ENCODE data around the gene CEP41.

The CEP41 gene, protein sequence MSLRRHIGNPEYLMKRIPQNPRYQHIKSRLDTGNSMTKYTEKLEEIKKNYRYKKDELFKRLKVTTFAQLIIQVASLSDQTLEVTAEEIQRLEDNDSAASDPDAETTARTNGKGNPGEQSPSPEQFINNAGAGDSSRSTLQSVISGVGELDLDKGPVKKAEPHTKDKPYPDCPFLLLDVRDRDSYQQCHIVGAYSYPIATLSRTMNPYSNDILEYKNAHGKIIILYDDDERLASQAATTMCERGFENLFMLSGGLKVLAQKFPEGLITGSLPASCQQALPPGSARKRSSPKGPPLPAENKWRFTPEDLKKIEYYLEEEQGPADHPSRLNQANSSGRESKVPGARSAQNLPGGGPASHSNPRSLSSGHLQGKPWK

GRCh38 chr7:130440527-130441365 lies at the start of gene CEP41:
CEP41 (minus strand) TSS chr7:130441016; CDS start chr7:130440966, 50 bp downstream.
- peak; percentile 89 to 93 for DNase-seq (ENCODE audit: low read depth in 2 of 2)

DNA sequence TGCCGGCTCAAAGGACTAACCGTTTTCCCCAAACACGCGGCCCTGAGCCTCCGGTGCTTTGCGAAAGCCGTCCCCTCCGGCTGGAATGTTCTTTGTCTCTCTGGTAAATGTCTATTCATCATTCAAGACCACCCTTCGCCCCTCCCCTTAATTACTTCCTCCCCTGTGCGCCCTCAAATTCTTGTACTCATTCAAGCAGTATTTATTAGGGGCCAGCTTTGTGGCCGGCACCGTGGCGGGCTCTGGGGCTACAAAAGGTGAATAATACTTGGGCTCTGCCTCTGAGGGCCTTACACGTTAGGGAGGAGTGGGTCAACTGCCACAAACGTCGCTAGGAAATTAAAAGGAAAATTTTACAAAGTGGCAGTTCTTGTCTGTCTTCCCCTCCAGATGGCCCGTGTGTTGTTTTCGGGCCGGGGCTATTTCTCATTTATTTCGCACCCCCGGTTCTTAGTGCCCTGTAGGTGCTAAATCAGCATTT lies 49.5 kb upstream of the CEP41 start:
- DNase-seq (ENCODE audit: low read depth in 2 of 2): no peak

DNA sequence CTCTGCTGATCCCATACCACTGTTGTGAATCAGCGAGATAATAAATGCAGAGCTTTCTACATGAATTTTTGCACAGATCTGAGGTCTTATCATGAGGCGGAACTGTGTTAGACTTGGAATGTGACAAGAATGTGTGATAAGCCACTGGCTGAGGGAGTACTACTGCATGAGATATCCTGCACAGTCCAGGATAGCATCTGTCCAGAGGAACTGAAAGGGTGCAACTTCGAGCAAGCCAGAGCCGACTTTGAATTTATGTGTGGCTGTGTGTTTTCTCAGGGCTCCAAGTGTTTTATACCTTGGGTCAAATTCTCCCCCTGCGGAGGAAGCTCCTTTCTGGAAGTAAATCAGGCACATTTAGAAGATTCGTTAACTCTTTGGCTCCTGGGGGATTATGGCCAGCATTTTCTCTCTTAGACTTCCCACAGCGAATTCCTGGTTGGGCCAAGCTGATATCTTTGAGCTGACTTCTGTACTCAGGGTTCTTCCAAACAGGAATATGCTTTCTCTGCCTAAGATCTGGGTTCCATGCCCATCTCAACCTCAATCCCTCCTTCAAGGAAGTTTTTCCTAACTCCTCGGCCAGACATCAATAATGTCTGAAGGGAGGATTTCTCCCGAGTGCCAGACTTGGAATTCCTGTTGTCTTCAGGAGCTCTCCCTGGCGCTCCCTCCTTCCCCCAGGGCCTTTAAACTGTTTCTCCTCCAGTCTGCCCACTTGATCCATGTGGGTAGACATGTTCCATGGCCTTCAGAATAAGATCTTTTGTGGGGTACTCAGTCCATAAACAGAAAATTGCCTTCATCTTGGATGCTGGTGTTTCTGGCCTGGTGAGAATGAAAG lies 48.5 kb upstream of the CEP41 start:
- DNase-seq (ENCODE audit: low read depth in 2 of 2): no peak

DNA sequence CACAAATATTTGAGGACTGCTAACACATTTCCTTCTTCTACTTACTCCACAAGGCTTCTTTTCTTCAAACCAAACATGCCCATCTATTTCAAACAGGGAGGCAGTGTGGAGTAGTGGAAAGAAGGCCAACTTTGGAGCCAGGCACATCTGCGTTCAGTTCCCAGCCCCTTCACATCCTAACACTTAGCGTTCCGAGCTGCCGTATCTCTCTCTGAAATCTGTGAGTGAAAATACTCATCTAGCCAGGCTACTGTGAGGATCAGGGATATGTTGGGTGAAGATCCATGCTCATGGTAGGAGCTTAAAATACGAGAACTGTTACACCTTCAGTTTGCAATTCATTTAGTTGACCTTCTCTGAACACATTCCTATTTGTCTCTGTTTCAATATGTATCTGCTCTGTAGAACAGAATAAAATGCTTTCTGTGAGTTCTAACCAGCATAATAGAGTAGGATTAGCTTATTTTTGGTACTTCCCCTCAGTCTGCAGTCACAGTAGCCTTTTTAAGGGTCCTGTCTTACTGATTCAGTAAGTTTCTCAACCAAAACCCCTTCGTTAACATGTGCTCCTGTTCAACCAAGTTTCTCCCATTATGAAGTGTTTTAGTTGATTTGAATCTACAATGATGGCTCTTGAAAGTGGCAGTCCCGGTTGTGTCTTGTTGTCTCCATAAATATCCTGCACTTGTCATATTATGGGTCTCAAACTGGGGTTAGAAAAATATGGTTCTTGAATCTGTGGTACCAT lies 47.8 kb upstream of the CEP41 start:
- DNase-seq (ENCODE audit: low read depth in 2 of 2): no peak

GRCh38 chr7:130486954-130487436 lies 46.2 kb upstream of the CEP41 start:
- DNase-seq (ENCODE audit: low read depth in 2 of 2): no peak

DNA sequence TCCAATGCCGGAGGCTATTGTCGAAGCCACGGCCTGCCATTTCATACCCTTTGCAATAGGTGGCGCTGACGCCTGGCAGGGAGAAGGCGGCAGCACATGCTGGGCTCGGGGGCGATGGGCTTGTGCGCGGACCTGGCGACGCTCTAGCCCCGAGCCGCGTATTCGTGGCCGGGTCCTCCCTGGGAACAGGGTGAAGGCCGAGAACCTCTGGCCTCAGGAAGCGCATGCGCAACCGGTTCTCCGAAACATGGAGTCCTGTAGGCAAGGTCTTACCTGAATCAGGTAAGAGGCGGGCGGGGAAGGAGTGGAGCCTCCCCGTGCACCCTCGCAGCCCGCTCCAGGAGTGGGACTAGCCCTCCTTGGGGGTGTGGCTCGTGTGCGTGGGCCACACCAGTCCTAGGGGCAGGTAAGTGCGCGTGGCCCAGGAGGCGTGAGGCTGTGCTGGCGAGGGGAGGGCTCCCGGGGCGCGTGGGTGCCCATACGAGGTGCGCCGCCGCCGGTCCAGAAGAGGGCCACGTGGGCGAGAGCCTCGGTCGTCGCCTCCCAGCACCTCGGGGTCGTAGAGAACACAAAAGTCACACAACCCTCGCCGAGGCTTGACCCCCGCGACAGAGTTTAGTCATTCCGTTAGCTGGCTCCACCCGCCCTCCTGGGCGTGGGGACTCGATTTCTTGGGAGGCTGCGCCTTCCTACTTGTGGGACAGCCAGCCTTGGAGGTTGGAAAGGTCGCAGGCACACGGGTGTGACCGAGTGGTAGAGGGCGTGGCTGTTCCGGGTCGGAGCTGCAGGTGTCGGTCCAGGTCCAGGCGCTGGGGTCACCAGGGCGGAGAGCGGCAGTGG lies 45.5 kb upstream of the CEP41 start:
- DNase-seq (ENCODE audit: low read depth in 2 of 2): peak; percentile 39 to 50

GRCh38 chr7:130485734-130486113 lies 44.9 kb upstream of the CEP41 start:
- DNase-seq (ENCODE audit: low read depth in 2 of 2): no peak

- DNase-seq (ENCODE audit: low read depth in 2 of 2): no peak
Measured at GRCh38 chr7:130483031-130483430, 42.2 kb upstream of the CEP41 start.

DNA sequence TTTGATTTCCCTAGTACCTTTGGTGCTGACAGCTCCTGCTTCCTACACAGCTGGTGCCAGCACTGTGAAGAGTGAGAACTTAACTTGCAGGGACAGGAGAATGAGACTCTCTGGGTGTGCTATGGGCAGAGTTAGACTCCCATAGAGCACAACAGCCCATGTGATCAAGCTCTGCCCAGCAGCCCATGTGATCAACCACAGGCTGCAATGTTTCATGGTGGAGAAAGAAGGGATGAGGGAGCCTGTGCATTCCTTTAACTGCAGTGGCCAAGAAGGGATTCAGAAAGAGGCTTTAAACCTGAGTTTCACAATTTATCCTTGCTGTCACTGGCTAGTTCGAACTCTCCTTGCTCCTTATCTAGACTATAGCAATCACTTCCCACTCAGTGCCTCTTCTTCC lies 41.1 kb upstream of the CEP41 start:
- no peak for DNase-seq (ENCODE audit: low read depth in 2 of 2)

DNA sequence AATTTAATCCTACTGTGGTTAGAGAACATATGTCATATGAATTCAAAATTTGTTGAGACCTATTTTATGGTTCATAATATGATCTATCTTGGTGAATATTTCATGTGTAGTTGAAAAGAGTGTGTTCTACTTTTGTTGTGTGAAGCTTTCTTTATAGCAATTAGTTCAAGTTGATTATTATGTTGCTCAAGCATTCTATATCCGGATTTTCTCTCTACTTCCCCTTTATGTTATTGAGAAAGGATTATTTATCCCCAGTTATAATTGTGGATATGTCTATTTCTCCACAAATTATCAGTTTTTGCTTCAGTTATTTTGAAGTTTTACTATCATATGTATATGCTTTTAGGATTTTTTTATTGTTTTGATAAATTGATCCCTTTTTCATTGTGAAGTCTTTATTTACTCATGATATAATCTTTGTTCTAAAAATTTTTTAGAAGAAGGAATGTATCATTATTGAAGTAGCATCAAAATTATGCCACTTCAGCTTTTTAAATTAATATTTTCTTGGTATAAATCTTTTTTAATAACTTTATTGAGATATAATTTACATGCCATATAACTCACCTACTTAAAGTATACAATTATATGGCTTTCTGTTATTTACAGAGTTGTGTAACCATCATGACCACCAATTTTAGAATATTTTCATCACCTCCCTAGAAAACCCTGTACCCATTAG lies 39.0 kb upstream of the CEP41 start:
- no peak for DNase-seq (ENCODE audit: low read depth in 2 of 2)

- DNase-seq (ENCODE audit: low read depth in 2 of 2): no peak
Measured at GRCh38 chr7:130478991-130479390, 38.2 kb upstream of the CEP41 start.

DNA sequence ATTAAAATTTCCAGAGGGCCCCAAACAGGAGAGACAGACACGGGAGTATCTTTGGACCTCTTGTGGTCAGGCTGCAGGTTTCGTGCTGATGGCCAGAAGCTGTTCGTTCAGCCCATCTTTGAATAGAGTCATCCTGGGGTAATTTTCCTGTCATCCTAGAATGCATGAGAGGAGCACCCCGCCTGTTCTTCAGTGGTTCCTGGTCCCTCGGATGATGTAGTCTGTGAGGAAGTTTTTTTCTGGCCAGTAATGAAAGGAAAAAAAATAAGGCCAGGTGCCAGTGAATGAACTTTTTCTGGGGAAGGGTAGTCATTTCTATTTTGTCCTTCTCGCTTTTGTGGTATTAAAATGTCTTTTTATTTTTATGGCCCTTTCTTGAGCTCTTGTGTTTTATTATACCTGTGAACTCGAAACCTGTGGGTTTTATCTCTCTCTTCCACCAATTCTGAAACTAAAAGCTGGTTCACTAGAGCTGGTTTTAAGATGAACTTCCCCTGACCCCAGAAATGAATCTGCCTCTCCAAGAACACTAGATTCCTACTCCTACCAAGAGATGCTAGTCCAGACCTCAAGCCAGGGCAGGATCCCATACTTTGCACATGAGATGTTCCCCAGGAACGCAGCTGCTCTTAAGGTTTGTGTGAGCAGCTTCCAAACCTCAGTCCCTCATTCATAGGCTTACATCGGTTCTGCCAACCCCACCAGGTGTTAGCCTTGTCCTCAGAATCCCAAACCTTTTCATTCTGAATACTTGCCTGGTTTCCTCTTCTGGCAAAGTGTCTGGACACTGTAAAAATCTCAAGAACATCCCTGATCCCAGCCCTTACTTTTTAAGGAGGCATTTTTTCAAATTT lies 35.7 kb upstream of the CEP41 start:
- no peak for DNase-seq (ENCODE audit: low read depth in 2 of 2)

DNA sequence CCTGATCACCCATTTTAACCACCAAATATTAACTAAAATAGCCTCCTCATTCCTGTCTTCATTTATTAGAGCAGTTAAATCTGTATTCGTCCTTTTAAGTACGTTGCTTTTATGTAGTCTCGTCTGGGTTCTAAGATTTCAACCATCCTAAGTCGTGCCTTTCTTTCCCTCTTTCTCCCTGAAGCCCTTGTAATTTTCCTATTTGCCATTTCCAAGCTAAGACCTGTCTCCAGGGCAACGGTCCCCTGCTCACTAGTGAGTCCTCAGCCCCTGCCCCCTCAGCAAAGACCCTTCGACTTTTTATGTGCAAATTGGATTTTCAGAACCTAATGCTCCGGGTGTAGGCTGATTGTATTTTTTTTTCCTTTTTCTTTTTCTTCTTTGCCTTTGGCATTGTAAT lies 35.0 kb upstream of the CEP41 start:
- no peak for DNase-seq (ENCODE audit: low read depth in 2 of 2)

GRCh38 chr7:130473876-130474275 lies 33.1 kb upstream of the CEP41 start:
- DNase-seq (ENCODE audit: low read depth in 2 of 2): no peak

- no peak for DNase-seq (ENCODE audit: low read depth in 2 of 2)
Measured at GRCh38 chr7:130473289-130473688, 32.5 kb upstream of the CEP41 start.

DNA sequence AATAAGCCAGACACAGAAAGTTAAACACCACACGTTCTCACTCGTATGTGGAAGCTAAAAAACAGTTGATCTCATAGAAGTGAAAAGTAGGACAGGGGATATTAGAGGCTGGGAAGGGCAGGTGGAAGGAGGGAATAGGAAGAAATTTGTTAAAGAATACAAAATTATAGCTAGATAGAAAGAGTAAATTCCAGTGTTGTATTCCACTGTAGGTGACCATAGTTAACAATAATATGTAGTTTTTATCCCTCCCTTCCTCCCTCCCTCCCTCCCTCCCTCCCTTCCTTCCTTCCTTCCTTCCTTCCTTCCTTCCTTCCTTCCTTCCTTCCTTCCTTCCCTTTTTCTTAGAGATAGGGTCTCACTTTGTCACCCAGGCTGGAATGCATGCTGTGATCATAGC lies 31.2 kb upstream of the CEP41 start:
- DNase-seq (ENCODE audit: low read depth in 2 of 2): no peak

GRCh38 chr7:130468612-130469011 lies 27.8 kb upstream of the CEP41 start:
- no peak for DNase-seq (ENCODE audit: low read depth in 2 of 2)

DNA sequence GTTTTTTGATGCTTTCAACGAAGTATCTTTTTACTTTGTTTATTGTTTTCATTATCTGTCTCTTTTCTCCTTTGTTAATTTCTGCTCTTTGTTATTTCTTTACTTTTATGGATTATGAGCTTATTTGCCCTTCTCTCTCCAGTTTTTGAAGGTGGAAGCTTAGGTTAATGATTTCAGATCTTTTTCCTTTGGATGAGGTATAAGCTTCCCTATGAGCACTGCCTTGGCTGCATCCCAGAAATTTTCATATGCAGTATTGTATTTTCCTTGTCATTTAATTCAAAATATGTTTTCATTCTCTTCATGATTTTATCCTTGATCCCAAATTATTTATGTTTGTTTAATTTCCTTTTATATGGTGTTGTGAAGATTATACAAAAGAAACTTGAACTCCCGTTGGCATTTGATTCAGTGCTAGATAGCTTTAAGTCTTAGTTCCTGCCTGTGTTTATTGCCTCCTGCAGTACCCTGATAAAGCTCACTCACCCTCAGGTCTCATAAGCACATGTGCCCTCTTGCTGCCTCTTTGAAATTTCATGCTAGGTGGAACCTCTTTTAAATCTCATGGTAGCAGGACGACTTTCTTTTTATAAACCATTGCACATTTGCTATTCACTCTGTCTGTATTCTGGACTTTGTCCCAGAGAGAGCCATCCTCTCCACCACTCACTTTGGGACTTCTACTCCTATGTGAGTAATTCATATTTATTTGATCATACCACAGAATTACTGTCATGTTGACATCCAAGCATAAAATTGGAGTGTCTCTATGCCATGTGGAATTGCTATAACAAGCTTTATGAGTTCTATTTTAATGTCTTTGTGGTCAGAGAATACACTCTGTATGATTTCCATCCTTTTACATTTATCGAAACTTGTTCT lies 23.0 kb upstream of the CEP41 start:
- DNase-seq (ENCODE audit: low read depth in 2 of 2): no peak

Measured in stimulated activated CD4-positive, alpha-beta T cell treated with anti-CD3 and anti-CD28 coated beads, Interleukin-4, amount 100 ng/mL, for 48 hours (primary cell).